Esophagus squamous epithelium (tissue), 4 donors: ENCODE measurements around the gene DLK2.

Experiments
- POLR2A ChIP-seq, 4 donors: fragments of 450-650 bp; IDR thresholded peaks; one replicate each; pipeline ENCODE4 v1.6.1; 2017; ENCODE audit warnings: antibody characterized with exemption in 4 of 4, mild to moderate bottlenecking in 4 of 4, moderate library complexity in 3 of 4
- TF ChIP-seq, protein P1 (sequence below), 6 experiments: fragments of 450-650 bp in 4 of 6; fragments of 200-600 bp in 2 of 6; sonication (generic) in 2 of 6; IDR thresholded peaks; one replicate each; pipeline ENCODE4 v1.5.1; 2016 to 2019; ENCODE audit warnings: antibody characterized with exemption in 6 of 6, mild to moderate bottlenecking in 4 of 6, moderate library complexity in 4 of 6

DNA sequence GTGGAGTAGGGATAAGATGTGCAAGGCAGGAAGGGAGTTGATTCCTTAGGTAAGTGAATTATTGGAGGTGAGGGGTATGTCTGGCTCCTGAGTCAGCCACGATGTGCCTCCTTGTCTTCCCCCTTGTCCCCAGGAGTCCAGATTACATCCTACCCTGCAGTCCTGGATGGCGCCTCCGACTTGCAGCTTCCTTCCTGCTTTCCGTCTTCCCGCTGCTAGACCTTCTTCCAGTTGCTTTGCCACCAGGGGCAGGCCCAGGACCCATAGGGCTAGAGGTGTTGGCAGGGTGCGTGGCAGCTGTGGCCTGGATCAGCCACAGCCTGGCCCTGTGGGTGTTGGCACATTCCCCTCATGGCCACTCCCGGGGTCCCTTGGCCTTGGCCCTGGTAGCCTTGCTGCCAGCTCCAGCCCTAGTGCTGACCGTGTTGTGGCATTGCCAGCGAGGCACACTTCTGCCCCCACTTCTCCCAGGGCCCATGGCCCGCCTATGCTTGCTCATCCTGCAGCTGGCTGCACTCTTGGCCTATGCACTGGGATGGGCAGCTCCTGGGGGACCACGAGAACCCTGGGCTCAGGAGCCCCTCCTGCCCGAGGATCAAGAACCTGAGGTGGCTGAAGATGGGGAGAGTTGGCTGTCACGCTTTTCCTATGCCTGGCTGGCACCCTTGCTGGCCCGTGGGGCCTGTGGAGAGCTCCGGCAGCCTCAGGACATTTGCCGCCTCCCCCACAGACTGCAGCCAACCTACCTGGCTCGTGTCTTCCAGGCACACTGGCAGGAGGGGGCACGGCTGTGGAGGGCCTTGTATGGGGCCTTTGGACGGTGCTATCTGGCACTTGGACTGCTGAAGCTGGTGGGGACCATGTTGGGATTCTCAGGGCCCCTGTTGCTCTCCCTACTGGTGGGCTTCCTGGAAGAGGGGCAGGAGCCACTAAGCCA, 23.1 kb downstream of the DLK2 start:
- TF ChIP-seq POLR2A (IDR thresholded peaks at IDR 0.05) = no peak
- TF ChIP-seq, protein P1, sequence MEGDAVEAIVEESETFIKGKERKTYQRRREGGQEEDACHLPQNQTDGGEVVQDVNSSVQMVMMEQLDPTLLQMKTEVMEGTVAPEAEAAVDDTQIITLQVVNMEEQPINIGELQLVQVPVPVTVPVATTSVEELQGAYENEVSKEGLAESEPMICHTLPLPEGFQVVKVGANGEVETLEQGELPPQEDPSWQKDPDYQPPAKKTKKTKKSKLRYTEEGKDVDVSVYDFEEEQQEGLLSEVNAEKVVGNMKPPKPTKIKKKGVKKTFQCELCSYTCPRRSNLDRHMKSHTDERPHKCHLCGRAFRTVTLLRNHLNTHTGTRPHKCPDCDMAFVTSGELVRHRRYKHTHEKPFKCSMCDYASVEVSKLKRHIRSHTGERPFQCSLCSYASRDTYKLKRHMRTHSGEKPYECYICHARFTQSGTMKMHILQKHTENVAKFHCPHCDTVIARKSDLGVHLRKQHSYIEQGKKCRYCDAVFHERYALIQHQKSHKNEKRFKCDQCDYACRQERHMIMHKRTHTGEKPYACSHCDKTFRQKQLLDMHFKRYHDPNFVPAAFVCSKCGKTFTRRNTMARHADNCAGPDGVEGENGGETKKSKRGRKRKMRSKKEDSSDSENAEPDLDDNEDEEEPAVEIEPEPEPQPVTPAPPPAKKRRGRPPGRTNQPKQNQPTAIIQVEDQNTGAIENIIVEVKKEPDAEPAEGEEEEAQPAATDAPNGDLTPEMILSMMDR (IDR thresholded peaks at IDR 0.05) = no peak
